K562 (cell line): Measurements from ENCODE around the gene POMGNT1. TPM values are rescaled to one million over a fixed set of nuclear protein-coding genes. Genes with fewer than 3 reads are reported as not detected.

ENCODE experiments used
- BMI1 ChIP-seq: fragments of 150-350 bp; IDR thresholded peaks from 2 replicates; pipeline ENCODE4 v1.6.1; 2014; ENCODE audit warnings: low read length
- CBX2 ChIP-seq: fragments of 200-600 bp; sonication (generic); IDR thresholded peaks from one replicate; pipeline ENCODE4 v1.6.1; 2012; ENCODE audit warnings: mild to moderate bottlenecking, low read length, inconsistent platforms; ENCODE audit not compliant: insufficient read depth, poor library complexity, severe bottlenecking
- DDX20 ChIP-seq: fragments of 450-650 bp; IDR thresholded peaks from 2 replicates; pipeline ENCODE4 v1.6.1; 2016; ENCODE audit warnings: missing genetic modification characterization, low read depth, mild to moderate bottlenecking, missing compliant biosample characterization, moderate library complexity
- ESRRA ChIP-seq: fragments of 450-650 bp; IDR thresholded peaks from 2 replicates; pipeline ENCODE4 v1.6.1; 2014; ENCODE audit warnings: low read depth, mild to moderate bottlenecking, moderate library complexity, borderline replicate concordance
- ESRRB ChIP-seq: fragments of 250-450 bp; sonication (Bioruptor Pico); IDR thresholded peaks from 2 replicates; pipeline ENCODE4 v1.5.0; 2020; ENCODE audit warnings: mild to moderate bottlenecking, moderate library complexity, borderline replicate concordance
- ETV1 ChIP-seq: fragments of 450-650 bp; conservative IDR thresholded peaks from 2 replicates; pipeline ENCODE4 v1.6.1; 2016; ENCODE audit warnings: missing genetic modification characterization, control low read depth, low read depth, missing compliant biosample characterization
- MITF ChIP-seq: IDR thresholded peaks from 2 replicates; pipeline ENCODE4 v1.6.1; 2014; ENCODE audit warnings: antibody characterized with exemption
- MYNN ChIP-seq, 2 experiments: sonication (generic); formaldehyde crosslinking in 1 of 2; IDR thresholded peaks; 2 replicates each; pipeline versions ENCODE4 v1.5.0 to v1.6.1; 2016 to 2020; ENCODE audit warnings: antibody characterized with exemption in 1 of 2, missing genetic modification reagents in 1 of 2
- NCOA2 ChIP-seq, 2 experiments: fragments of 450-650 bp; IDR thresholded peaks; 2 replicates each; pipeline ENCODE4 v1.6.1; 2018; ENCODE audit warnings: mild to moderate bottlenecking in 2 of 2, moderate library complexity in 1 of 2; ENCODE audit not compliant: partially characterized antibody in 2 of 2
- NFYB ChIP-seq: IDR thresholded peaks from 2 replicates; pipeline ENCODE4 v1.6.1; 2011; ENCODE audit warnings: mild to moderate bottlenecking, moderate library complexity; ENCODE audit not compliant: insufficient read length; ENCODE audit errors: extremely low read depth
- RAD51 ChIP-seq: fragments of 450-650 bp; IDR thresholded peaks from 2 replicates; pipeline ENCODE4 v1.7.1; 2016; ENCODE audit warnings: low read depth, mild to moderate bottlenecking, borderline replicate concordance
- RREB1 ChIP-seq: fragments of 250-450 bp; sonication (Bioruptor Pico); IDR thresholded peaks from 2 replicates; pipeline ENCODE4 v1.4.0; 2020
- SLC30A9 ChIP-seq: fragments of 250-450 bp; sonication (Bioruptor Pico); IDR thresholded peaks from 2 replicates; pipeline ENCODE4 v1.8.0; 2022; ENCODE audit warnings: mild to moderate bottlenecking, moderate library complexity
- SMC3 ChIP-seq: conservative IDR thresholded peaks from 2 replicates; pipeline ENCODE4 v1.6.1; 2011; ENCODE audit warnings: low read depth, low read length, improper control_type of control experiment; ENCODE audit not compliant: insufficient read depth
- TFAM ChIP-seq: fragments of 250-450 bp; sonication (Bioruptor Pico); conservative IDR thresholded peaks from 2 replicates; pipeline ENCODE4 v1.5.0; 2021; ENCODE audit warnings: mild to moderate bottlenecking, moderate library complexity
- ZNF174 ChIP-seq: fragments of 250-450 bp; sonication (Bioruptor Pico); IDR thresholded peaks from 2 replicates; pipeline ENCODE4 v1.4.0; 2020; ENCODE audit warnings: mild to moderate bottlenecking
- ZNF436 ChIP-seq: fragments of 250-450, 450-650 bp; sonication (Bioruptor Pico); formaldehyde crosslinking; IDR thresholded peaks from 2 replicates; pipeline ENCODE4 v1.7.0; 2020; ENCODE audit warnings: mild to moderate bottlenecking
- polyA plus RNA-seq, 8 experiments: library from polyadenylated mRNA; depleted of rRNA in 4 of 8; stranded (reverse) in 5 of 8; unstranded in 3 of 8; fragments of >200 nt; fragmentation: Nextera tagmentation in 2 of 8; fragmentation: Illumina TruSeq in 1 of 8; extraction: Ambion mirVana in 2 of 8; extraction: Trizol in 1 of 8; gene quantifications; 2 replicates each; pipeline versions ENCODE4 v1.2.1 to v1.2.3, GENCODE V29; 2011 to 2014; ENCODE audit warnings: inconsistent platforms in 1 of 8, missing spikeins in 1 of 8
- total RNA-seq, 7 experiments: library from RNA; depleted of rRNA in 6 of 7; stranded (reverse); fragments of >200 nt in 6 of 7; fragmentation: Illumina TruSeq in 2 of 7; extraction: Trizol in 2 of 7; gene quantifications; 2 replicates each; pipeline versions ENCODE4 v1.2.1 to v1.2.3, GENCODE V29; 2011 to 2021; ENCODE audit warnings: low replicate concordance in 1 of 7
- TF ChIP-seq, protein P1 (sequence below): sonication (generic); formaldehyde crosslinking; IDR thresholded peaks from 2 replicates; pipeline ENCODE4 v1.8.0; 2022; ENCODE audit warnings: missing genetic modification reagents, mild to moderate bottlenecking, borderline replicate concordance

POMGNT1 gene
- total and polyA plus RNA-seq, 9 of the 15 experiments (the other 6 are each of a cell fraction or from before 2014, with no cell fraction given), result 14.1 to 58.9 (median 37.8) TPM

GRCh38 chr1:46158312-46159281, 39.6 kb downstream of the POMGNT1 start (continued):
- TF ChIP-seq RREB1, result no peak
- TF ChIP-seq BMI1, result no peak
- TF ChIP-seq MYNN (IDR thresholded peaks at IDR 0.05), result peak; percentile 87
- TF ChIP-seq MYNN (CRISPR knock-in tag; IDR thresholded peaks at IDR 0.05), result no peak
- no peak for TF ChIP-seq ETV1
- peak in 1 of 2 experiments; percentile 71 for TF ChIP-seq NCOA2 (IDR thresholded peaks at IDR 0.05; ENCODE audit: partially characterized antibody in 2 of 2)
- TF ChIP-seq NFYB, result no peak
- TF ChIP-seq SMC3, result 0 out of 2 replicates have a peak, but pooled peaks have one; percentile 4
- TF ChIP-seq RAD51, result peak; percentile 63
- peak; percentile 65; the same call in 1 of the 2 replicates for TF ChIP-seq MITF
- TF ChIP-seq ESRRB (CRISPR knock-in tag), result no peak
- TF ChIP-seq, protein P1, sequence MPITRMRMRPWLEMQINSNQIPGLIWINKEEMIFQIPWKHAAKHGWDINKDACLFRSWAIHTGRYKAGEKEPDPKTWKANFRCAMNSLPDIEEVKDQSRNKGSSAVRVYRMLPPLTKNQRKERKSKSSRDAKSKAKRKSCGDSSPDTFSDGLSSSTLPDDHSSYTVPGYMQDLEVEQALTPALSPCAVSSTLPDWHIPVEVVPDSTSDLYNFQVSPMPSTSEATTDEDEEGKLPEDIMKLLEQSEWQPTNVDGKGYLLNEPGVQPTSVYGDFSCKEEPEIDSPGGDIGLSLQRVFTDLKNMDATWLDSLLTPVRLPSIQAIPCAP, result no peak
- TF ChIP-seq ZNF174, result no peak
- peak; percentile 92 for TF ChIP-seq ZNF436 (CRISPR knock-in tag)
- TF ChIP-seq DDX20 (tag), result no peak
- TF ChIP-seq ESRRA, result peak; percentile 63; the same call in 1 of the 2 replicates
- no peak for TF ChIP-seq TFAM (CRISPR knock-in tag)
- no peak for TF ChIP-seq CBX2
- TF ChIP-seq SLC30A9, result no peak
